B cell (primary cell): Measurements from ENCODE around the gene FAM20C.

Source experiments
- EZH2 ChIP-seq: IDR thresholded peaks from 2 replicates; pipeline ENCODE4 v1.6.1; 2012; ENCODE audit warnings: borderline replicate concordance, low read depth, mild to moderate bottlenecking, moderate library complexity, low read length; ENCODE audit not compliant: insufficient read depth, poor library complexity, severe bottlenecking
- TF ChIP-seq, protein P1 (sequence below): fragments of 200-600 bp; IDR thresholded peaks from one replicate; pipeline ENCODE4 v1.8.0; 2022; ENCODE audit warnings: antibody characterized with exemption, mild to moderate bottlenecking

DNA sequence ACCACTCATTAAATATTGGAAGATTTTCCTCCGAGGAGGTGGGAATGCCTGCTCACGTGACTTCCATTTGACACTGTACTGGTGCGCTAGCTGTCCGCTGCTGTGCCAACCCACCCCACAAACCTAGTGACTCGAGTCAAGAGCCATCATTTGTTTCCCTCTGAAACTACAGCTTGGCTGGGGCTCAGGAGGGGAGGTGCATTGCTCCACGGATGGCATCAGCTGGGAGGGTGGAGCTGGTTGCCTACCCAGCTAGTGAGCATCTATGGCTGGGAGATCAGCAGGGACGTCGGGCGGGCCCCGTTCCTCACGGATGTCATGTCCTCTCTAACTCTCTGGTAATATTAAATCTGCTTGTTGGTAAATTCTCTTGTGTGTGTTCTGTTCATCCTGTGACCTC lies 88.1 kb downstream of the FAM20C start:
- TF ChIP-seq, protein P1, sequence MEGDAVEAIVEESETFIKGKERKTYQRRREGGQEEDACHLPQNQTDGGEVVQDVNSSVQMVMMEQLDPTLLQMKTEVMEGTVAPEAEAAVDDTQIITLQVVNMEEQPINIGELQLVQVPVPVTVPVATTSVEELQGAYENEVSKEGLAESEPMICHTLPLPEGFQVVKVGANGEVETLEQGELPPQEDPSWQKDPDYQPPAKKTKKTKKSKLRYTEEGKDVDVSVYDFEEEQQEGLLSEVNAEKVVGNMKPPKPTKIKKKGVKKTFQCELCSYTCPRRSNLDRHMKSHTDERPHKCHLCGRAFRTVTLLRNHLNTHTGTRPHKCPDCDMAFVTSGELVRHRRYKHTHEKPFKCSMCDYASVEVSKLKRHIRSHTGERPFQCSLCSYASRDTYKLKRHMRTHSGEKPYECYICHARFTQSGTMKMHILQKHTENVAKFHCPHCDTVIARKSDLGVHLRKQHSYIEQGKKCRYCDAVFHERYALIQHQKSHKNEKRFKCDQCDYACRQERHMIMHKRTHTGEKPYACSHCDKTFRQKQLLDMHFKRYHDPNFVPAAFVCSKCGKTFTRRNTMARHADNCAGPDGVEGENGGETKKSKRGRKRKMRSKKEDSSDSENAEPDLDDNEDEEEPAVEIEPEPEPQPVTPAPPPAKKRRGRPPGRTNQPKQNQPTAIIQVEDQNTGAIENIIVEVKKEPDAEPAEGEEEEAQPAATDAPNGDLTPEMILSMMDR = no peak
- no peak for TF ChIP-seq EZH2
